Colon (tissue), 2 donors: Measurements from ENCODE around the gene UXS1.
"Not testable (repeated sequence)": the region's sequence is repeated elsewhere in the genome, so short reads cannot be mapped to it uniquely, and the experiment has no call there.

Experiments used
- FAIRE-seq: peaks from 2 replicates; lab custom pipeline; 2012; peaks lifted over from hg19 to GRCh38; lab: Jason Lieb, UNC
- donor health status: control.
- donor health status: control.

The UXS1 gene

DNA sequence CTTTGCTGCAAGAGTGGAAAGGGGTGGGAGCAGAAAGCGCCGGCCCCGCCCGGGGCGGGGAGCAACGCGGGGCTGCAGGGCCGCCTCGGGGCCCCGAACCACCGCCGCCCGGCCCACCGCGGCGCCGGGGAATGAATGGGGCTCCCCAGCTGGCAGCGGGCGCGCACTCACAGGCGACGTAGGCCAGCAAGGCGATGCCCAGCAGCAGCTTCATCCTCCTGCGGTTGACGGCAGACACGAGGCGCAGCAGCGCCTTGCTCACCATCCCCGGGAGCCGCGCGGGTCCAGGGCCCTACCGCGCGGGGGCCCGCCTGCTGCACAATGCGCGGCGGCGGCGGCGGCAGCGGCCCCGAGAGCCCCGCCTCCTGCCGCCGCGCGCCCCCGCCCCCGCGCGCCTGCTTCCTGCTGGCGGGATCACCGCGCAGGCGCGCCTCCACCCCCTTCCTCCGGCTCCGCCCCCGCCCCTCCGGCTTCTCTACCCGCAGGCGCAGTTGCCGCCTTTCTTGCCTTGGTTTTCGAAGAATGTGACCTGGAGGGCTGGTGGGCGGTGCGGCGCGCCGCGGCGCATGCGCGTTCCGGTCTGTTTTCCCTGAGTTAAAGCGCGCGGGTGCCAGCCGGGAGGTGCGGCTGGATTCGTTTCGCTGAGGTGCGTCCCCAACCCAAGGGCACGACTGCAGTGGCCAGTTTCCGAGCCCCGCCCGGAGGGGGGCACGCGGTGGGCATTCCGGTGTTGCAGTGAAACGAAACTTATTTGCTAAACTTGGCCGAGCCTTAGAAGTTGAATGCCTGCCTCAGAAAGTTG is at the start of gene UXS1:
UXS1 (minus strand) TSS at position 325 of the 802 bp plus-strand sequence; CDS start at position 265, 60 bp downstream.
- no peak for FAIRE-seq

DNA sequence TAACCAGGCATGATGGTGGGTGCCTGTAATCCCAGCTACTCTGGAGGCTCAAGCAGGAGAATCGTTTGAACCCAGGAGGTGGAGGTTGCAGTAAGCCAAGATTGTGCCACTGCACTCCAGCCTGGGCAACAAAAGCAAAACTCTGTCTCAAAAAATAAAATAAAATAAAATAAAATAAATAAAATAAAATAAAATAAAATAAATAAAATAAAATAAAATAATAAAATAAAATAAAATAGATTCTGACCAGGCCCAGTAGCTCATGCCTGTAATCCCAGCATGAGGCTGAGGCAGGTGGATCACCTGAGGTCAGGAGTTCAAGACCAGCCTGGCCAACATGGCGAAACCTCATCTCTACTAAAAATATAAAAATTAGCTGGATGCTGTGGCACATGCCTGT is 45.4 kb upstream of the UXS1 start:
- not testable (repeated sequence) for FAIRE-seq

DNA sequence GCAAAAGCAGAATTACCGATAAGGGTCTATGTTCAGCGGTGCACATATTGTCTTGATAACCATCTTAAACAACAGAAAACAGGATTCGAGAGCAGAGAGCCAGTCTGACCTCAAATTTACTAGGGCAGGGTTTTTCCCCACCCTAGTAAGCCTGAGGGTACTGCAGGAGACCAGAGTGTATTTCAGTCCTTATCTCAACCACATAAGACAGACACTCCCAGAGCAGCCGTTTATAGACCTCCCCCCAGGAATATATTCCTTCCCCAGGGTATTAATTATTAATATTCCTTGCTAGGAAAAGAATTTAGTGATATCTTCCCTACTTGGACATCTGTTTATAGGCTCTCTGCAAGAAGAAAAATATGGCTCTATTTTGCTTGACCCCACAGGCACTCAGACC is 41.3 kb upstream of the UXS1 start:
- not testable (repeated sequence) for FAIRE-seq

DNA sequence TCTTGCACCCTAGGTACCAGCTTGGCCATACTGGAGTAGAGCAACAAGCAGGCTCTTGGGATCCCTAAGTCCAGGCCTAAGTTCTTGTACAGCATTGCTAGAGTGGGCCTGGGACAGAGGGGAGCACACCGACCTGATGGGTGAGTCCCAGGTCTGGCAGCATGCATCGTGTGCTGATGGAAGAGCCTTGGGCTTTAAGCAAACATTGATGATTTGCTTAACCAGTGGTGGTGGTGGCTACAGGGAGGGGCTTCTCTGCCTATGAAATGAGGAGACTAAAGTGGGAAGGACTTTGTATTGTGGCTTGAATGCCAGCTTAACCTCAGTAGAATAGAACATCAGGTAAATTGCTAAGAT is 39.2 kb upstream of the UXS1 start:
- FAIRE-seq: no peak

DNA sequence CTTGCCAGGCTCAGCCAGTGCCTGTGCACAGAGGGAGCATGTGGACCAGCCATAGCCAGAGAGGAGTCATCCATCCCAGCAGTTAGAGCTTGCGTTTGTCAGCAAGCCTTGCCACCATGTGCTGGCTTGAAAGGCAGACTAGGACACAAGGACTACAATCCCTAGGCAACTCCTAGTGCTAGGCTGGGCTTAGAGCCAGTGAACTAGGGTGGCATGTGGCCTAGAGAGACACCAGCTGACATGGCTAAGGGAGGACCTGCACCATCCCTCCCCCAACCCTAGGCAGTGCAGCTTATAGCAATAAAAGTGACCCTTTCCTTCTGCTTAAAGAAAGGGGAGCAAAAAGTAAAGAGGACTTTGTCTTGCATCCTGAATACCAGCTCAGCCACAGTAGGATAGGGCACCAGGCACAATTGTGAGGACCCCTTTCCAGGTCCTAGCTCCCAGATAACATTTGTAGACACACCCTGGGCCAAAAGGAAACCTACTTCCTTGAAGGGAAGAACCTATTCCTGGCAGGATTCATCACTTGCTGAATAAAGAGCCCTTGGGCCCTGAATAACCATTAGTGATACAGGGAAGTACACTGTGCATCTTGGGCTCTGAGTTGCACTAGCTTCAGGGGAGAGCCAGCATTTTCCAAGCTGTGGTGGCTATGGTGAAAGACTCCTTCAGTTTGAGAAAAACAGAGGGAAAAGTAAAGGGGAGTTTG is 38.7 kb upstream of the UXS1 start:
- FAIRE-seq: no peak

DNA sequence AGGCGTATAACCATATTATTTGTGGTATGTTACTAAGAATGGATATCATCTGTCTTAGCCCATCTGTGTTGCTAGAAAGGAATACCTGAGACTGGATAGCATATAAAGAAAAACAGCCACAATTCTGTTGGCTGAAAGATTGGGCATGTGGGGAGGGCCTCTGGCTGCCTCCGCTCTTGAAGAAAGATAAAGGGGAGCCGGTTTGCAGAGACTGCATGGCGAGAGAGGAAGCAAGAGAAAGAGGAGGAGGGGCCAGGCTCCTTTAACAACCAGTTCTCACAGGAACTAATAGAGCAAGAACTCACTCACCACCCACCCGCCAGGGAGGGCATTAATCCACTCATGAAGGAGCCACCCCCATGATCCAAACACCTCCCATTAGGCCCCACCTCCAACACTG is 29.2 kb upstream of the UXS1 start:
- FAIRE-seq: no peak

DNA sequence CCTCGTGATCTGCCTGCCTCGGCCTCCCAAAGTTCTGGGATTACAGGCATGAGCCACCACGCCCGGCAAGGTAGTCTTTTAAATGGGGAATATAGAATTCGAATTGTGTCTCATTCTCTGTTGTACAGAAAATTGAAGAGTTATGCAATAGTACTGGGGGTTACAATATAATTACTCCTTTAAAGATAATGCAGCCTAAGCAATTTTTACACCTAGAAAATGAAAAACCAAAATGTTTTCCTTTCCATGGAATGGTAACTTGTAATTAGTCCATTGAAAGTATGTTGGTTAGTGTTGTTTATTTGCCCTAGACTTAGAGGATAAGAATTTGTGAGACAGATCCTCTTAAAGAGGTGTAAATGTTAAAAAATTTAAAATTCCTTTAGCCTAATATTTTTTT is 28.0 kb upstream of the UXS1 start:
- not testable (repeated sequence) for FAIRE-seq

DNA sequence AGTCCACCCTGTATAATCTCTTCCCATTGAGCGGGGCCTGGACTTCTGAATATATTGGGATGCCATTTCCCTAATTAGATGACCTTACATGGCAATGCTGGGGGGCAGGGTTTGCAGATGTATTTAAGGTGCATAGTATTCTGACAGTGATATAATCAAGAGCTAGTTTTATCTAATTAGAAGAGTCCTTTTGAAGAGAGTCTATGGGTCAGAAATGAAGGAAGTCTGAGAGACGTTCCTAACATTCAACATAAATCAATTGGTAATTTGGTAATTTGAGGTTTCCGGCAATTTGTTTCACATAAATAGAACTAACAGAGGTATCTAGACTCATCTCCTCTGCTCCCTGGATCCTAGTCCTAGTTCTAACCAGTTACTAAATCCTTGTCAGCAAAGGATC is 25.7 kb upstream of the UXS1 start:
- no peak for FAIRE-seq

DNA sequence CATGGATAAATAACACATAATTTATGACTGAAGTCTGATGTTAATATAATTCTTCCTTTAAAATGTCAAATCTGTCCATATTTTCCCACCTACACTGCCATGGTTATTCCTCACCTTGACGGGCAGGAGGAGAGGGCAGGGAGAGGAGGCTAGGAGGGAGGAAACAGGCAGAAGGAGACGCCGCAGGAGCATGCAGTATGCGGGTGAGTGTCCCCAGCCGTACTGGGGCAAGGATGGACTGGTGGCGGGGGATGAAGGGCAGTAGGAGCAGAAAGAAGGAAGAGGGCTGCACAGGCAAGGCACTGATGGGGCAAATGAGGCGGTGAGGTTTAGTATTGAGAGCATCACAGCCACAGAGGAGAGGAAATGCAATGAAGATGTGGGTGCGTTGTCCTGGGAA is 25.1 kb upstream of the UXS1 start:
- not testable (repeated sequence) for FAIRE-seq

DNA sequence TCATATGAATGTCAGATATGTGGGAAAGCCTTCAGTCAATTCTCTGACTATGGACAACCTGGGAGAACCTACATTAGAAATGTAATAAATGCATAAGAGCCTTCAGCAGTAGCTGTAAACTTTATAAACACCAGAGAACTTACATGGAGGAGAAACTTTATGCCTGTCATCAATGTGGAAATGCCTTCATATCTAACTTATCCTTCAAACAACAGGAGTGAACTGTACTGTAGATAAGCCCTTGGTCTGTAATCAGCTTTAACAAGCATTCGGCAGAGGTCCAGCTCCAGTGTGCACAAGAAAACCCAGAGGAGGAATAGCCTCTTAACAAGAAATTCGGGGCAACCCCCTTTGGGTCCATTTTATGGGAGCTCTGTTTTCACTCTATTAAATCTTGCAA is 14.8 kb upstream of the UXS1 start:
- FAIRE-seq: no peak

DNA sequence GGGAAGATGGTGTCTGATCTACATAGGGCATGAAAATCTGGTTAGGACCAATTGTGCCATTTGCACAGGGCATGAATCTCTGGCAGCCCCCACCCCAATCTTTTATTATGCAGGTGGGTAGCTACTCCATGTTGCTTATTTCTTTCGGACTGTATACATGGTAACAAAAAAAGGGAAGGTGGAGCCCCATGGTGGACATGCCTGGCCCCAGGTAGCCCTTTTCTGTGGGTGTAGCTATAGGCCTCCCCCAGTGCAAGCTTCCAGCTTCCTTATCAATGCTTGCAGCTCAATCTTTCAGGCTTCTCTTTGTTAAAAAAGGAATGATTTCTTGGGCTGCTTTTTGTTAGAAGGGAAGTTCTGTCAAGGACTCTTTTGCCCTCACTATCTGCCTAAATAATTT is 14.3 kb upstream of the UXS1 start:
- FAIRE-seq: no peak

DNA sequence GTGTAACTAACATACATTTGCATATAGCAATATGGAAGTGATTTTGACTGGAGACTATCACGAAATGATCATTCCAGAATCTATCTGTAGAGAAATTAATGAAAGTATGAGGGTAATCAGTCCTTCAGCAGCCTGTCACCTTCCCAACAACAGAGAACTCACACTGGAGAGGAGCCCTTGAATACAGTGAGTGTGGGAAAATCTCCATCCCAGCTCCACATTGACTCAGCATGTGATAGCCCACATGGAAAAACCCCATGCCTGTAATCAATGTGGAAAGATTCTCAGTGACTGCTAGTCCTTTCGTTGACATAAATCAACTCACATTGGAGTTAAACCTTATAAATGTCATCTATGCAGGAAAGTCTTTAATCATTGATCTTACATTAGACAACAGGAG is 13.1 kb upstream of the UXS1 start:
- FAIRE-seq: no peak

DNA sequence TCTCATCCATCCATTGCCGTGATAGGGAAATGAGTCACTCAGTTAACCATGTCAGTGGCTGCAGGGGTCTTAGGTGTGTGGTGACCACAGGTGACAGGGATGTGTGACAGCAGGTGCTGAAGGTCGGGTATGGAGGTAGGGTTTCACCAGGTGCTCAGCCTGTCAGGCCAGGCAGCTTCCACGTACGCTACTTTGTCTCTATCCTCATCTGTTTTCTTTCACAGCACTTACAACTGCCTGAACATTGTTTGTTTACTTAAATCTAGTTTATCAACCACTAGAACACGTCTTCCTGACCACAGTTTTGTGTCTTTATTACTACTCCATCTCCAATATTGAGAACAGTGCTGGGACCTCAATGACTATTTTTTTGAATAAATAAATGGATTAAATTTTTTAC is 11.4 kb upstream of the UXS1 start:
- no peak for FAIRE-seq

DNA sequence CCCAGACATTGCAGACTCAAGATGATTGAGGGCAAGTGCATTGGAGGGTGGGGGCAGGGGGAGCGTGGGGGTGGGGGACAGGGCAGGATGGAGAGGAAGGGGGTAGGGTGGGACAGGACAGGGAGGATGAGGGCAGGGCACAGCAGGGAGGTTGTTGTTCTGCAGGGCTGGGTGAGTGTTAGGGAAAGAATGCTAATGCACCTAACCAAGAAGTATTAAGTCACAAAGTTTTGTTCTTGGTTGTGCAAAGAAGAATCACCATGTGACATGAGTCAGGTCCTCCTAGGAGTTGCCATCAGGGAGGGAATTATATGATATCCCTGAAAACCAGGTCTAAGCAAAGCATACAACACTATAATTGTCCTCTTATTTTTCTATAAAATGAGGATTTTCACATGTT is 10.4 kb upstream of the UXS1 start:
- FAIRE-seq: not testable (repeated sequence)

DNA sequence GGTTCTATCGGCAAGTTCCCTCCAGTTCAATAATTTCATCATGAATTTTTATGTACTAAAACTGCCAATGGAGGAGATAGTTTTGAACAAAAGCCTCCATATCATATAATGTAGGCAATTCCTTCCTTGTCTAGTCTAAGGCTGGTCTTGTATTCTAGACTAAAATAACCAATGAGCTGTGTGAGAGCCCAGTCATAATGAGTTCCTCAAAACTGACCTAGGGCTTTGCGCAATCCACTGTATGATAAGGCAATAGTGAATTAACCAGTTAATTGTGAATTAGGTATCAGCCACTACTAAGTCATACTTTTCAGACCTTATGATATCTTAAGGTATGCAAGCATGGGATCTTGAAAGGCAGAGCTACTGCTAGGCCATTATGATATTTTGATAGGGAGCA is 7.6 kb upstream of the UXS1 start:
- FAIRE-seq: no peak

DNA sequence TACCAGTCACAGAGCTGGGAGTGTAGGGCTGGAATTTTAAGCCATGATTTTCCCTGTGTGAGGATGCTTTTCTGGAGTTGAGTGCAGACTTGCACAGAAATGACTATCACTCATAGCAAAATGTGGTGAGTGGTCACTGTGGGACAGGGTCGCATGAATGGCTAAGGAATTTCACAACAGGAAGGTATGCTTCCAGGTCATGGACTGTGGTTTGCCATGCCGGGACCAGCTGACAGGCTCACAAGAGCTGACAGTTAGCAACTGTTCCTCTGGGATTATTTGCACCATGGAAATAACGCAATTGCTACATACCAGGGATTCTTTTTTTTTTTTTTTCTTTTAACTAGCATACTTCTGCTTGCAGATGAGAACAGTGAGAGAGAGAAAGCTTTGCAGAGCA is 3.8 kb upstream of the UXS1 start:
- no peak for FAIRE-seq

DNA sequence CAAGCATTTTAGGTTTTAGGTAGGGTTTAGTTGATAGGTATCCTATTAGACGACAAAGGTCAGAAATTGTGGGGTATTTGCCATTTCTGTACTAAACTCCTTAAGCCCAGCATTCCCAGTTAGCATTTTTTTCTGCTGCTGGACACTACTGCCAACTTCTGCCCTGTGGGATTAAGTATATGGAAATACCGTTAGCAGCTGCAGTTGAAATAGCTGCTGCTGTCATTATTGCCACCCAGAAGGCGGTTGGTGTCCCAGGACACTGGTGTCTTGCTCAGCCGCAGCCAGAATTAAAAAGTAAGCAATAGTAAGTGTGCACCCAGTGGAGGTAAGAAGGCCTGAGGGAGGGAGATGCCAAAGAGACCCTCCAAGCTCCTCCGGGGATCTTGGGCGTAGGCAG is 1.9 kb upstream of the UXS1 start:
- FAIRE-seq: no peak

DNA sequence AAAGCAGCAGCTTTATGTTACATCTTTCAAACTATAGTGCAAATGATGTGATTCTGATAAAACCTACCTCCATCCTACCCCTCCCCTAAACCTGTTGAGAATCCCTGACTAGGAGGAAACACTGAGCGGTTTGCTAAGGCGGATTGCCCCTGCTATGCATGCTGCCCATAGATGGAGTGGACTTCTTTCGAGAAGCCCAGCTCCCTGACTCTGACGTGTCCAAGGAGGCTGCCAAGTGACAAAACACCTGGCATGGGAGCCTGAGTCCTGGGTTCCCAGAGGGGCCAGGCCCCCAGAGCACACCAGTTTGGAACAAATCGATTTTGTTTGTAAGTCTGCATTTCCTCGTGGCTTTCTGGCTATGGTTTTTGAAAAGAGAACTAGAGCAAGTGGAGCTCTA is 1.4 kb upstream of the UXS1 start:
- no peak for FAIRE-seq

DNA sequence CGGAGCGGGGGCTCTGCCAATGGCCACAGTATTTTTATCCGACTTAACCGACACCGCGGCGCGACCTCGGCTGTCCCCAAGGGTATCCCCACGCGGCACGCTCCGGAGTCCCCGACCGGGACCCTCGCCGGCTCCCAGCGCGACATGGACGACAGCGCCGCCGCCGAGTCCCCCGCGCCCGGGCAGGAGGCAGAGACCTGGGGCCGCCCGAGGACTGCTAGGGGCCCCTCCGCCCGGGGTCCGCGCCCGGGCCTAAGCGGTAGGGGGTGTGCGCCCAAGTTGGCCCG is 468 bp downstream of the UXS1 start:
- no peak for FAIRE-seq

DNA sequence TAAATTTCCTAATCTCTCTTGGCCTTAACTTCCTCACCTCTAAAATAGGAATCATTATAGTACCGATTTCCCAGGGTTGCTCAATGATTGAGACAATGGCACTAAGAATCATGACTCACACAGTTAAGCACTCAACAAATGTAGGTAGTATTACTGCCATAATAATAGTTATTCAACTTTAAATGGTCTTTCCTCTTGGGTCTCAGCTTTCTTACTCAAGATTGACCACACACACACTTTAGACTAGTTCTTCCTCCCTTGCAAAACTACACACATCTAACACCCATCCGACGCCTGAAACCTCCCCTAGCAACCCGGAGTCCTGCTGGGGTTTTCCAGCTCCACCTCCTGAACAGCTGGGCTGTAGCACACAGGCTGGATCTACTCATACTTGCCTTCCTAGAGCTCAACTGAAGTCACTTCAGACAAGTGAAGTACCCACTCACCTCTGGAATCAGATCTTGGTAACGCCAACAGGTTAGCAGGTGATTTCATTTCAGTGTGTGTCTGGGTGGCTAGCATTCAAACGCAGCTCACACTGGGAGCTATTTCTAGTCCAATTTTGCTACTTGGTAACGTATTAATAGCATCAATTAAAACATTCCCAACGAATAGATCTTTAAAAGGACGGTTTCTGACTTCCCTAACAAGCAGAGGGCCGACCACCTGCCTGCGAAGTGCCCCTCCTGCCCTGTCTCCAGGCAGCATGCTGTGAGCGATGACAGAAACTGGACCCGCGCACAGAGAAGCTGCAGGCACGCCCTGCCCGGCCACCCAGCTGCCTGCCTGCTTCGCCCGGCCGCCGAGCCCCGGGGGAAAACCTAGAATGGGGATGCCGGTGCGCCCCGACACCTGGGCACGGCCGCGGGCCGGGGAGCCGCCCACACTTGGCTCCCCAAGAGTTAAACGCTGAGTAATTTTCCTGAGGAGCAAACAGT is 1.1 kb downstream of the UXS1 start:
- no peak for FAIRE-seq

DNA sequence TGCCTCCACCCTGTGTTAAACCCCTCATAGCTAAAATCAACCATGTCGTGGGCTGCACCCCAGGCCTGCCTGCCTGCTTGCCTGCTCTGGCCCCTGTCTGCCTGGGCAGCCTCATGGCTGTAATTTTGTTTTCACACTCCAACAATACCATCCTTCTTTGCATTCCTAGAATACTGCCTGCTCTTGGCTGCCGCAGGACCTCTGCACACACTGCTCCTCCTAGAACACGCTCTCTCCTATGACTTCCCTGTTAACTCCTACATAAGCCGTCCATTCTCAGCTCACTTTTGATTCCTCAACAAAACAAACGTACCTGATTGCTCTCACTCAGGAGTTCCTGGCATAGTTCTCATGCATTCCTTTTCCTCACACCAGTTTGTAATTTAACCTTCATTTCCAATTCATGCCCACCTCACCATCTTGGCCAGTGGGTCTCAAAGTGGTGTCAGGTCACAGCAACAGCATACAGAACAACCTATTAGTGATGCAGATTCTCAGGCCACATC is 2.5 kb downstream of the UXS1 start:
- no peak for FAIRE-seq

DNA sequence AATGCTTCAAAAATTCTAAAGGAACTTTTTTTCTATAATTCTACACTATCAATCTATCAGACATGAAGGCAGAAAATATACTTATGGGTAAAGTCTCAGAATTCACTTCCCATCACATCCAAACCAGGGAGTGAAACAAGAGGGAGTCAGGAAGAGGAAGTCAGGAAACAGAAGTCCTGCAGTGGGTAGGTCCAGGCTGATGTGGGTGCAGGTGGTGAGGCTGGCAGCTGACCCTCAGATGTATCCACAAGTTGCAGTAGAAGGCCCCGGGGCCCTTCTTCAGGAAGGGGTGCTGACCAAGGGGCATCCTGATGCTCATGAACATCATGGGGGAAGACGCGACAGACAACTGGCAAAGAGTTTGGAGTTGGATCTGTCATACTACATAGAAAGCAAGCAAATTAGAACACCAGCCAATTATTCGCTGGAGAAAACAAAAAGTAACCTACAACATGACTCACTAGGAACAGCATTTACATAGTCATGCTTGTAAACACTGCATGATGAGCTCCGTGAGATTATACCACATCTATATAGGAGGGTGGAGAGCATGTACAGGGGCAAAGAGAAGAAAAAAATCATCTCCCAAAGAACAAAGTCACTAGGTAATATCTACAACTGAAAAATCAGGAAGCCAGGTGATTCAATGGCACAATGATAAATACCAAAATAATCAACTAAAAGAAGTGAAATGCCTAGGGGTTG is 4.2 kb downstream of the UXS1 start:
- no peak for FAIRE-seq
